HG02938 (cell line): ENCODE measurements around the gene NNAT.
A peak's percentile ranks its signal among the peaks of the same experiment; 100 is the strongest.

ENCODE experiments used
- ATAC-seq: cut with Tn5 transposase; IDR thresholded peaks from one replicate; pipeline ENCODE4 v1.9.1; 2021; ENCODE audit warnings: mild to moderate bottlenecking, moderate library complexity; ENCODE audit not compliant: unreplicated experiment

NNAT gene

DNA sequence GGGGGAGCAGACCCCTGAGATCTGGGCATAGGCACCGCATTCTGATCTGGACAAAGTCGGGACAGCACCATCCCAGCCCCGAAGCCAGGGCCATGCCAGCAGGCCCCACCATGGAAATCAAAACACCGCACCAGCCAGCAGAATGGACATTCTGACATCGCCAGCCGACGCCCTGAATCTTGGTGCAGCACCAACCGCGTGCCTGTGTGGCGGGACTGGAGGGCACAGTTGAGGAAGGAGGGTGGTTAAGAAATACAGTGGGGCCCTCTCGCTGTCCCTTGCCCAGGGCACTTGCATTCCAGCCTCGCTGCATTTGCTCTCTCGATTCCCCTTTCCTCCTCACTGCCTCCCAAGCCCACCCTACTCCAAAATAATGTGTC is 2.0 kb downstream of the NNAT start:
- no peak for ATAC-seq

DNA sequence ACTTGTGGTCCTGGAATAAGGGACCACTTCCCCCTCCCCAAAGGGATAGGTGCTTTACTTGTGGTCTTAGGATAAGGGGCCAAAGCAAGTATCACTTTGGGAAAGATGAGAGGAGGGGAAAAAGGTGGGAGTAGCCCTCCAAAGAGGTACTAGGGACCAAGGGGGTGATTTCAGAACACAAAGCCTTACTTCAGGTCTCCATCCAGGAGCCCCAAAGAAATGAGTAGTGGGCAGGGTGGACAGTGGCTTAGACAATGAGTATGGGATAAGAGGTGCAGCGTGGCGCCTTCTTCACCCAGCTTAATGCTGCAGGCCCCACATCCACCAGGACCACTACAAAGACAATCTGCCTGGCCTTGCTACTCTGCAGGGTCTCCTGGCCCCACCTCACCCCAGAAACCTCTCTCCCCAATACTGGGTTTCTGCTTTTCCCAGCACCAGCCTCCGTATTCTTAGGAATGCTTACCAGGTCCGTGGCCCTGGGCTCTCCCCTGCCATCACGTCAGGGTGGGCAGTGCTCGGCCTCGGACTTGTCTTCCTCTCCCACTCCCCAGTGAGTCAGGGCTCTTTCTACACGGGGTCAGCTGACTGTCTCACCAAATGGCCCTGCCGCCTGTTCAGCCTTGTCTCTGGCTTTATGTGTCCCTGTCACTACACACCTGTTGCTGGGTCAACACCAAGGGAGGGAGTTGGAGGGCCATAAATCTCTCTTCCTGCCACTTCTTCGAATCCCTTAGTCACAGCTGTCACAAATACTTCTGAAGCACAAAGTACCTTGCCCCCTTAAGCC is 3.1 kb downstream of the NNAT start:
- ATAC-seq = no peak

- ATAC-seq = no peak
Observed at GRCh38 chr20:37524859-37525708, 4.0 kb downstream of the NNAT start.

DNA sequence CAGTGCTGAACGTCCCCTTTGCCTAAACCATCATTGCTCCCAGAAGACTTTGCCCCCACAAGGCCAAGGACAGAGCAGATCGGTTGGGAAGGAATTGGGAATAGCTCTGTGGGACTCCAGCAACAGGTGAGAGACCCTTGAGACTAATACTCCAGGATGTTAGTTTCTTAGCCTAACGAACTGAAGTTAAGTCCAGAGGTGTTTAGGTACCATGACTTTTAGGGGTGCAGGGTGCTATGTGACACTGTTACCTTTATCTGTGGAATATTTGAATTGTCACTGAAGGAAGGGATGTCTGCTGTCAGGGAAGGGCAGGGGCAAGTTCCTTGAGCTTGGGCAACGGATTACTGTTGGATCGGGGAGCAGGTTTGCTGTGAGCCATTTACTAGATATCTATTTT is 4.8 kb downstream of the NNAT start:
- no peak for ATAC-seq

DNA sequence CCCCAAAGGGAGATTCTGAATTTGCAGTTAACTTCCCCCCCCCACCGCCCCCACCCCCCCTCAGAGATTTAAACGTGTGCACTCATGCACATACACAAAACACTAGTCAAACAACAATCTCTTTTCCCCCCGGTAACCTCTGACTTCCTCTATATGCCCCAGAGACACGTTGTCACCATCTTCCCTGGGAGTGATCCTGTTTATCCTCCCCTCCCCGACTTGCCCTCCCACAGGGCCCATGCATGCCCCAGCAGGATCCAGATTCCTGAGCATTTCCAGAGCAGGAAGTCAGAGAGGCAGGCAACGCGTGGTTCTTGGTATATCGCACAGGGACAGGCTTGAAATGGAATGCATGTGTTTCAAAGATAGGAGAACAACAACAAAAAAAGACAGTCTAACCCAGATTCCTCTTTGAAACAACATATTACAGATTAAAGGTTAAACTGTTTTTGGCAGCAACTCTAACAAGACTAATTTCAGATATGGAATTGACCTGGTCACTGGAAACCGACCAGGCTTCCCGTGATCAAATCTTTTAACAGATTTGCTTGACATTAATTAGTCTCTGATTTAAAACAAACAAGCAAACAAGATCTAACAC is 5.3 kb downstream of the NNAT start:
- no peak for ATAC-seq

GRCh38 chr20:37526839-37527637 is 6.0 kb downstream of the NNAT start:
- no peak for ATAC-seq

DNA sequence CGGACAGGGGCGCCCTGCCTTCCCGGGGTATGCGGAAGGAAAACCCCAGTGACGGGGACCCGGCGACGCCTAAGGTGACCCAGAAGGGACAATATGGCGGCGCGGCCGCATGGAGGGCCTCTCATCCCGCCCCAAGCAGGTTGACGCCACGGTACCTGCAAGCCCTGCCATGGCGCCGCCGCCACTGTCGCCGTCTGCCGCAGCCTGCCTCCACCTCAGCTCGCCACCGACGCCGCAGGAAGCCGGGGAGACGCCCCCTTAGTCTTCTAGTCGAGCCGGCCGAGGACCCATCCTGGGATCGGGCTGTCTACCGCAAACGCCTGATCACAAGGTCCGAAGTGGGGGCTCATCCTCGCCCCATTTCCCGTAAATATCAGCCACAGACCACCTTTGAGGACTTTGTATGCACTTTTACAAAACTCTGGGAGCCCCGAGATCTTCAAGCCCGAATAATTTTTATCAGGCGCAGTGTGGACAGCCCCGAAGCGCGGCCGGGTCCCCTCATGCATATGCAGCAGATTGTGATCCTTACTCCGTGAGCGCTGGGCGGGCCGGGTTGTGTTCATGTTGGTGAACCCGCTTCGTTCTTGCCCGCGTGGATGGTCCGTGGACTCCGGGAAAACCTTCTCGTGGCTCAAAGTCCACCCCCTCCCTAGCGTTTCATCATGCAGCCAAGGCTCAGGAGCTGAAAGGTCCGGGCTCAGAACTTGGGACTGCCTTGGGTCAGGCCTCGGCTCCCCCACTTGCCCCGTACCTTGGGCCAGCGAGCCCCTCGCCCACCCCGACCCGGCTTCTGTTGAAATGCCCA is 6.8 kb downstream of the NNAT start, which contains the start of gene BLCAP:
Gene BLCAP (minus strand): TSS at position 239 of the 808 bp plus-strand sequence. CDS start 8,702 bp downstream, outside the sequence.
- ATAC-seq = peak; percentile 68

GRCh38 chr20:37528446-37529213 is 7.6 kb downstream of the NNAT start:
- no peak for ATAC-seq

GRCh38 chr20:37529214-37529967 is 8.3 kb downstream of the NNAT start:
- no peak for ATAC-seq

DNA sequence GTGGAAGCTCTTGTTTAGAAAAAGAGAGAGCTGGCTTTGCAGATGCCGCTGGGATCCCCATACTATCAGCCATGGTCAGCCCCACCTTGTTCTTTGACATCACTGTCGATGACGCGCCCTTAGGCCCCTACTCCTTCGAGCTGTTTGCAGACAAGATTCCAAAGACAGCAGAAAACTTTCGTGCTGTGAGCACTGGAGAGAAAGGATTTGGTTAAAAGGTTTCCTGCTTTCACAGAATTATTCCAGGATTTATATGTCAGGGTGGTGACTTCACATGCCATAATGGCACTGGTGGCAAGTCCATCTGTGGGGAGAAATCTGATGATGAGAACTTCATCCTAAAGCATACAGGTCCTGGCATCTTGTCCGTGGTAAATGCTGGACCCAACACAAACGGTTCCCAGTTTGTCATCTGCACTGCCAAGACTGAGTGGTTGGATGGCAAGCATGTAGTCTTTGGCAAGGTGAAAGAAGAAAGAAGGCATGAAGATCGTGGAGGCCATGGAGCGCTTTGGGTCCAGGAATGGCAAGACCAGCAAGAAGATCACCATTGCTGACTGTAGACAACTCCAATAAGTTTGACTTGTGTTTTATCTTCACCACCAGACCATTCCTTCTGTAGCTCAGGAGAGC is 9.0 kb downstream of the NNAT start:
- ATAC-seq = no peak

DNA sequence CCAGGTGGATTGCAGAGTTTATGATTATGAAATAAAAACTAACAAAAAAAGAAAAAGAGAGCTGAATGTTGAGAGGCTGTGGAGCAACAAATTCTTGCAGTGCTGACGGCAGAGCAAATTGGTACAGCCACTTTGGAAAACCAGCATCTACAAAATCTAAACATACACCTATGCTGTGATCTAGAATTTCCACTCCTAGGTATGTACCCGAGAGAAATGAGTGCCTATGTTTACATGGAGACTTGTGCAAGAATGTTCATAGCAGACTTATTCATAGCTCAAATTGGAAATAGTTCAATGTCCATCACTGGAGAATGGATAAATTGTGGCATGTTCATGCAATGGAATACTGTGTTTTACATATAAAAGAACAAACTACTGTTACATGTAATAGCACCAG is 9.6 kb downstream of the NNAT start:
- ATAC-seq = no peak

- no peak for ATAC-seq
Observed at GRCh38 chr20:37531856-37532255, 10.8 kb downstream of the NNAT start.

DNA sequence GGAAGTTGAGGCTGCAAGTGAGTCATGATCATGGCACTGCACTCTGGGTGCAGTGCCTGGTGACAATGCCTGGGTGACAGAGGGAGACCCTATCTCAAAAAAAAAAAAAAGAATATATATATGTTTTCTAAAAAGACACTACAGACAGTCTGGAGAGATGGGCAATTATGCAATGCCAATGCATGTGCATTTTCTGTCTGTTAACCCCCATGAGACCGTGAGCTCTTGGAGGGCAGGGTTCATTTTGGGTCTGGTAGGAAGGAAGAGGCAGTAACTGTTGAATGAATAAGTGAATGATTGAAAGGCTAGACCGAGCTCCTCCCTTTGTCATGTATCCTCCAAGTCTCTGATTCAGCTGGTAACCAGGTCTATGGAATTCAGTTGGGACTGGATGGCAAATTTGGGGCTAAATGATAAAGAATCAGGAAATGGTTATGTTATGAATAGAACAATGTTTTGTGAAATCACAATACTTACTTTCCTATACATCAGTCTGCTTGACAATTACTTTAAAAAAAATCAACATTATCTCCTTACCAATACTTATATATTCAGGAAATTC is 12.2 kb downstream of the NNAT start:
- no peak for ATAC-seq

DNA sequence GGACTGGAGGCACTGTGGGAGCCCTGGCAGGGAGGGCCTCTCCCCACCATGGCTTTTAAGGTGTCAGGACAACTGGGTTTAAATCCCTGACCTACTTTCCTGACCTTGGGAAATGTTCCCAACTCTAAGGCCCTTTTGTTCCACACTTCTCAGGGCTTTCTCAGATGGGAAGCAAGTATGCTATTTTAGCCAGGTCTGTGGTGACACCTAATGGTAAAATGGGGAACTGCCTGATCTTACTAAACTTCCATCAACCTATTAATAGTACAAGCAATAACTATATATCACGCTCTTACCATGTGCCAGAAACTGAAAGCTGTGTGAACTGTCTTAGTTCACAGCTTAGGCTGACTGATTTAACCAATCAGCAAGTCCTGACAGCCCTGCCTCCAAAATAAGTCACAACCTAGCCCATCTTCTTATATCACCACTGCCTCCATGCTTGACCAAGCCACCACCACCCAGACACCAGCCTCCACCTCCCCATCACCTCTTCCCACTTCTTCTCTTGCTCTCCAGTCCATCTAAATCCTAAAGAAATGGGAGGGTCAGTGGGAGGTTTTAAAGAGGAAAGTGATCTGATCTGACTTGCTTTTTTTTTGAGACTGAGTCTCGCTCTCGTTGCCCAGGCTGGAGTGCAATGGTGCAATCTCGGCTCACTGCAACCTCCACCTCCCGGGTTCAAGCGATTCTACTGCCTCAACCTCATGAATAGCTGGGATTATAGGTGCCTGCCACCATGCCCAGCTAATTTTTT is 13.5 kb downstream of the NNAT start:
- peak; percentile 90 for ATAC-seq

DNA sequence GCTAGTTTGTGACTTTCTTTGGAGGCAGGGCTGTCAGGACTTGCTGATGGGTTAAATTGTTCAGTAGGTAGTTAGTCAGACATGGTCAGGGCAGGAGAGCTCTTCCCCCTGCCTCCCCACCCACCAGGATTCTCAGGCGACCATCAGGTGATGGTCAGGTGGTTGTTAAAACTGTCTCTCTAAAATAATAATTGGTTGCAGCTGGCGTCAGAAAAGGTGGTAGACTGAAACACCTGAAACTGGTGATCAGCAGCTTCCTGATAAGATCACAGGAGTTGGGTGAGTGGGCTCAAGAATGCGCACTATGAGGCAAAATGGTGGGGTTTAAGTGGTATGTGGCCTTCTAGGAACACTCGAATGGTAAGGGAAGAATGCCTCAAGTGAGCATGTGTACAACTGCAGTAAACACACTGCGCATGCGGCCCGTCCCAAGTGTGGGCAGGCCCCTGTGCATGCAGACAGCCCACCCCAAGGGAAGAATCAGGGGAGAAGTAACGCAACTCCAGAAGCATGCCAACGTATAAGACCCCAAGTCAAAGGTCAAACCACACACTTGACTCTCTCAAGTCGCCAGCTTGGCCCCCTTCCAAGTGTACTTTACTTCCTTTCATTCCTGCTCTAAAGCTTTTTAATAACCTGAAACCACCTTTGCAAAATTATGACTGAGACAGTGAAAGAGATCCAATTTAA is 14.5 kb downstream of the NNAT start:
- ATAC-seq = no peak

GRCh38 chr20:37537505-37537904 is 16.5 kb downstream of the NNAT start:
- no peak for ATAC-seq
